Adipocyte (in vitro differentiated cells): ENCODE measurements around the gene DAB2.

ENCODE experiments used
- DNase-seq: peaks from one replicate; pipeline ENCODE4 v3.0.0-alpha.2; 2015; ENCODE audit warnings: low read depth
- H3K27me3 ChIP-seq: replicated peaks from 2 replicates; pipeline ENCODE4 v1.7.0; 2013; ENCODE audit warnings: mild to moderate bottlenecking, low read length, moderate library complexity; ENCODE audit not compliant: control insufficient read depth, insufficient read depth
- H3K36me3 ChIP-seq: 2 replicates; pipeline ENCODE4 v1.7.0; 2013; ENCODE audit warnings: low read length, mild to moderate bottlenecking, moderate library complexity; ENCODE audit not compliant: control insufficient read depth, insufficient read depth, severe bottlenecking
- H3K4me1 ChIP-seq: 2 replicates; pipeline ENCODE4 v1.7.0; 2013; ENCODE audit warnings: mild to moderate bottlenecking, low read length, moderate library complexity; ENCODE audit not compliant: control insufficient read depth, insufficient read depth
- H3K4me3 ChIP-seq: 2 replicates; pipeline ENCODE4 v1.7.0; 2013; ENCODE audit warnings: mild to moderate bottlenecking, low read length, moderate library complexity
- H3K9ac ChIP-seq: 2 replicates; pipeline ENCODE4 v1.7.0; 2013; ENCODE audit warnings: mild to moderate bottlenecking, low read length, moderate library complexity
- H3K9me3 ChIP-seq: 2 replicates; pipeline ENCODE4 v1.7.0; 2013; ENCODE audit warnings: mild to moderate bottlenecking, low read length, moderate library complexity; ENCODE audit not compliant: control insufficient read depth

DAB2 gene

DNA sequence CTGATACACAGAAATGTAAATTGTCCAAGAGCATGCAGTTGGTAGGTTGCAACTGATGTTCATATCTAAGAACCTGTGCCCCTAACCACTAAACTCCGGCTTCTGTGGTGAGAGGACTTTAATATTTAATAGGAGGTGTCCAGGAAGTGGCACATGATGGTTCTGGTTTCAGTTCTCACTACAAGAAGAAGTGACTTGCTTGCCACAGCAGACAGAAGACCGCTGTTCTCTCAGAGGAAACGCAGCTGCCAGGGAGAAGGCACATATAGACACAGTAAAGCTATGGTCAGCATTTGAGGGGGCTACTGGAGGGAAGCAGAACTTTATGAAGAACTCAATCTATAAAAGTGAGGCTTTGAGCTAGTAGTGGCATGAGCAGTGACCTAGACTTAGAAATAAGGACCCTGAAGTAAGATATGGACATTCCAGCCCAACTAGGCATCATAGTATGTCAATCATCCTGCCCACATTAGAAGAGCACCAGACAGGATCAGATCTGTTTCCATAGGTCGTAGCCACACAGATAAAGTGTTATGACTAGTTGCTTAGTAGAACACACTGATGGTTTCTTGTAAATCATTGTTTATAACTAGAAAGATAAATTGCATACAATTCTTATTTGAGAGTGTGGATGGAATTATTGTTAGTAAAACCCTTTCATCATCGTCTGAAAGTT is 36.4 kb upstream of the DAB2 start:
- Histone ChIP-seq H3K27me3 (no peaks in the 10 kb centered on the region), H3K36me3 (no peaks in the 10 kb centered on the region), H3K4me1 (peaks cover 9% of the 10 kb centered on the region), H3K9ac (no peak overlapping the region), H3K4me3 (no peak overlapping the region), H3K9me3 (no peaks in the 10 kb centered on the region)
- no peak for DNase-seq

DNA sequence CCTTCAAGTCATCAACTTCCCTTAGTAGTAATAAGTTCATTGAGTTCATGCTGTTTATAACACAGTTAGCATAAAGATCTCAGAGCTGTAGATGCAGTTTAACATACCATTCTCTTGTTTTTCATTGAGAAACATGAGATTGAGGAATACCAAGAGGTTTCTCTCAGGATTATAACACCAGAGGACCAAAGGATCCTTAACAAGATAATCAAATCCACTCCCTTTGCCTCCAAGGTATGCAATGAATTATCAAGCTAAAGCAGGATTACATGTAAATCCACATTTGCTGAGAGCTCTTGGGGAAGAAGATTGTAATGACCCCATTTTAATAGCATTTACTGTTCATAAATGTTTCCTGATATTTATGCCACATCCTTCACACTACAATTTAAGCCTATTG is 35.1 kb upstream of the DAB2 start:
- no peak for DNase-seq
- no peaks in the 10 kb centered on the region for H3K27me3 ChIP-seq
- H3K4me3 ChIP-seq, result no peak overlapping the region
- peaks cover 9% of the 10 kb centered on the region for H3K4me1 ChIP-seq
- H3K9ac ChIP-seq, result no peak overlapping the region
- no peaks in the 10 kb centered on the region for H3K36me3 ChIP-seq
- H3K9me3 ChIP-seq, result no peaks in the 10 kb centered on the region

DNA sequence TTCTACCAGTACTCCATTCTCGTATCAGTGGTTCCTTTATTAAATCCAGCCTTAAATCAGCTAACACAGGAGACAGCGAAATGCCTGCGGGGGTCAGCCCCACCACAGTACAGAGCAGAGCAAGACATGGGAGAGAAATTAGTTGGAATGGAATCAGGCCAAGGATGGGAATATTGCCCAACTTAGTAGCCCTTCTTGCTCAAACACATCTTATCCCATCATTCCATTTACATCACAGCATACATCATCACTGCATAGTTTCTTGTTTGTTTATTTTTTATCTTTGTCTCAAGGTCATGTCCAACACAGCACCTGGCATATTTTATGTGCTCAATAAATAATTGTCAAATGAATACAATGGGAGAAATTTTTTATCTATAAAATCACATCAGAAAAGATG is 34.3 kb upstream of the DAB2 start:
- Histone ChIP-seq H3K9me3 (no peaks in the 10 kb centered on the region), H3K27me3 (no peaks in the 10 kb centered on the region), H3K36me3 (no peaks in the 10 kb centered on the region), H3K4me1 (peaks cover 3% of the 10 kb centered on the region), H3K4me3 (no peak overlapping the region), H3K9ac (no peak overlapping the region)
- no peak for DNase-seq

DNA sequence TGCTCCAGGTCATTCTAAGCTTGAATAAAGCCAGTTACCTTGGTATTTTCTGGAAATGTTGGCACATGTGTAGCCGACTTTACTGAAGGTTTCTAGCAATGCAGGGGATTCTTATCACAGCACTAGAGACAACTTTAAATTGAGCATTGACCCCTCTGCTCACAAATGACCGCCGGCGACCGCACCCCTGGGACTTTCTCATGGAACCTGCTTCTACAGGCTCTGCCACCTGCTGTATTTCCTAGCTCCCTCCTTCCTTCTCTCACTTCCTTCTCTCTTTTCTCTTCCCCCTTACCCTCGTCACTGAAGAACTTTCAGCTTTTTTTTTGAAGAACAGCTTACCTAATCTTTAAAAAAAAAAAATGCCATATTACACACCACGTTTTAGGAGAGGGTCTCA is 30.9 kb upstream of the DAB2 start:
- Histone ChIP-seq H3K4me1 (no peaks in the 10 kb centered on the region), H3K36me3 (no peaks in the 10 kb centered on the region), H3K27me3 (no peaks in the 10 kb centered on the region), H3K4me3 (no peak overlapping the region), H3K9me3 (no peaks in the 10 kb centered on the region), H3K9ac (no peak overlapping the region)
- DNase-seq, result no peak

DNA sequence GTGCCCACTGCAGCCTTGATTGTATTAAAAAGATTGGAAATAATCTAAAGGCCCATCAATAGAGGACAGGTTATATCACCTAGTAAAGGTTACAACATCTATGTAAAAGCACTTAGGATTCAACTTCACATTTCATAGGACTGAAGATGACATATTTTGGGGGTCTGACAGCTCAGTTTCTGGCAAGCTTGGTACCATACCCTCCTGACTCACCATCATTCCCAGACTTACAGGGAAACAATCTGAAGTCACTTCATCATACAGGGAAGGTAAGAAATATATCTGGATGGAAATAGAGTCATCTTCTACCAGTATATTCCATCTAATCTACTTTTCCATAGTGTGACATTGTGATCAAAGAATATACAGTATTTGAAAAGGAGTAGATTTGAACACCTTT is 28.8 kb upstream of the DAB2 start:
- no peaks in the 10 kb centered on the region for H3K4me1 ChIP-seq
- no peaks in the 10 kb centered on the region for H3K9me3 ChIP-seq
- no peak overlapping the region for H3K4me3 ChIP-seq
- no peaks in the 10 kb centered on the region for H3K27me3 ChIP-seq
- no peak overlapping the region for H3K9ac ChIP-seq
- no peaks in the 10 kb centered on the region for H3K36me3 ChIP-seq
- no peak for DNase-seq

DNA sequence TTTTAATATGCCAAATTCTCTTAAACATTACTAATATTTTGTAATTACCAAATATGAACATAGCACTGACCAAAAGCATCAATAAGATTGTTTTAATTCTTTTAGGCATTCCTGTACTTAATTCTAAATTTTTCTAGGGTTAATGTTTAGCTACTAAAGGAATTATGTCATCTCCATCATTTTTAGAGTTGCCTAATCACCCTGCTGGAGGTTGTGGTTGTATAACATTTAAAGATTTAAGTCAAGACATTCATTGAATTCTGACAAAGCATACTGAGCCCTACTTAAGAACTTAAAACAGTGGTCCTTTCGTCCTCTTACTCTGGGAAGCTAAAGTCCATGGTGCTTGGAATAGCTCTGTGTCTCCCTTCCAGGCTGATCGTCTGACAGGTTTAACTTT is 28.1 kb upstream of the DAB2 start:
- Histone ChIP-seq H3K4me1 (no peaks in the 10 kb centered on the region), H3K36me3 (no peaks in the 10 kb centered on the region), H3K27me3 (no peaks in the 10 kb centered on the region), H3K4me3 (no peak overlapping the region), H3K9me3 (no peaks in the 10 kb centered on the region), H3K9ac (no peak overlapping the region)
- peak; percentile 66 for DNase-seq

DNA sequence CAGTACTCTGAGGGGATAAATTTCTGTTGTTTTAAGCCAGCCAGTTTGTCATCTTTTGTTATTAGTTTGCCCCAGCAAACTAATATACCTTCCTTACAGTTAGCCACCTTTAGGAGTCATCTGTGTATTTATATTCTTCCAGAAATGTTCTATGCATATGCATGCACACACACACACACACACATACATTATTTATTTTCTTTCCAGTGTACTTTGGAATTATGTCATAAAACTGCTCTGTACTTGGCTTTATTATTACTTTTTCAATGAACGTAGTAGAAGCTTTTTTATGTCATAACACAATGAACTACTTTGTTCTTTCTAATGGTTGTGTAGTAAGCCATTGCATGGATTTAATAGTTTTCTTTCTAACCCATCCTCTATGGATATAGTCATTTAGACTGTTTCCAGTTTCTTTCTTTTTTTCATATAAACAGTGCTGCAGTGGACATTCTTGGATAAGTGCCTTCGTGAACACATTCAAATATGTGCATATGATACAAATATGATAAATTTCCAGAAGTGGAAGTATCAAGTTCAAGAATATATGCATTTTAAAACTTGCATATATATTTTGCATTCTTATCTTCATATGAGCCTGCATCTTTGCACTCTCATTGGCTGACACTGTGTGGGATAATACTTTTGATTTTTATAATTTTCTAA is 26.6 kb upstream of the DAB2 start:
- H3K4me3 ChIP-seq, result no peak overlapping the region
- no peaks in the 10 kb centered on the region for H3K36me3 ChIP-seq
- no peak overlapping the region for H3K9ac ChIP-seq
- peaks cover 13% of the 10 kb centered on the region for H3K4me1 ChIP-seq
- DNase-seq, result no peak
- no peaks in the 10 kb centered on the region for H3K27me3 ChIP-seq
- no peaks in the 10 kb centered on the region for H3K9me3 ChIP-seq

DNA sequence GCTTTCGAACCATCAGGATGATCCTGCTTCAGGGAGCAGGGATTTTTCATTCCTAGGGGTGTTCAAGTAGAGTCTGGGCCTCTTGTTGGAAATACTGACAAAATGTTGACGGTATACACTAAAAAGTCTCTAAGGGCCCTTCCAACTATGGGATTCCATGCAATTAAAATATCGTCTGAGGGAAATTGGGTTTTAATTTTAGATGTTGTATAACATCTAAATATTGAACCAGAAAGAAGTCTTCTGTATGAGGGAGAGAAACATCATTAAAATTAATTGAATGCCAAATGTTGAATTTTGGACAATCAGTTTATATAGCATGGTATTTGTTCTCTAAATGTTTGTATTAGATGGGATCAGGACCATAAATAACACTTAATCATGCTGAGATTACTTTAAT is 25.7 kb upstream of the DAB2 start:
- Histone ChIP-seq H3K27me3 (no peaks in the 10 kb centered on the region), H3K9me3 (no peaks in the 10 kb centered on the region), H3K9ac (no peak overlapping the region), H3K36me3 (no peaks in the 10 kb centered on the region), H3K4me1 (peaks cover 17% of the 10 kb centered on the region), H3K4me3 (no peak overlapping the region)
- no peak for DNase-seq

DNA sequence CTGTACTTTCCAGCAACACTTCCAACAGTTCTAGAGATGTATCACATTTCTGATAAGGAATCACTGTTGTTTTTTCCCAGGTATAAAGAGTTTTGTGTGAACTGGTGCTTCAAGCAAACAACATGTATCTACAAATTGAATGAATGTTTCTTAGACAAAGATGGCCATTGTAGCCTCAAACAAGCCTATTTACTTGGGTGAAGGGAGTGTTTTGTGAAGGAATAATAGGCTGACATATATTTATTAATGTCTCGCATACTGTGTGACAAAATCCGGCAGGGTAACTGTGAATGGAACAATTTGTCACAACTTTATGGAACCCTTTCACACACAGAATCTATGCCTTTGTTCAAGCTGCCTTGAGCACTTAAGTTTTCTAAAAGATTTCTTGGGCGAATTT is 24.8 kb upstream of the DAB2 start:
- H3K9ac ChIP-seq, result no peak overlapping the region
- no peaks in the 10 kb centered on the region for H3K36me3 ChIP-seq
- H3K9me3 ChIP-seq, result no peaks in the 10 kb centered on the region
- no peak overlapping the region for H3K4me3 ChIP-seq
- peaks cover 17% of the 10 kb centered on the region for H3K4me1 ChIP-seq
- H3K27me3 ChIP-seq, result no peaks in the 10 kb centered on the region
- no peak for DNase-seq

DNA sequence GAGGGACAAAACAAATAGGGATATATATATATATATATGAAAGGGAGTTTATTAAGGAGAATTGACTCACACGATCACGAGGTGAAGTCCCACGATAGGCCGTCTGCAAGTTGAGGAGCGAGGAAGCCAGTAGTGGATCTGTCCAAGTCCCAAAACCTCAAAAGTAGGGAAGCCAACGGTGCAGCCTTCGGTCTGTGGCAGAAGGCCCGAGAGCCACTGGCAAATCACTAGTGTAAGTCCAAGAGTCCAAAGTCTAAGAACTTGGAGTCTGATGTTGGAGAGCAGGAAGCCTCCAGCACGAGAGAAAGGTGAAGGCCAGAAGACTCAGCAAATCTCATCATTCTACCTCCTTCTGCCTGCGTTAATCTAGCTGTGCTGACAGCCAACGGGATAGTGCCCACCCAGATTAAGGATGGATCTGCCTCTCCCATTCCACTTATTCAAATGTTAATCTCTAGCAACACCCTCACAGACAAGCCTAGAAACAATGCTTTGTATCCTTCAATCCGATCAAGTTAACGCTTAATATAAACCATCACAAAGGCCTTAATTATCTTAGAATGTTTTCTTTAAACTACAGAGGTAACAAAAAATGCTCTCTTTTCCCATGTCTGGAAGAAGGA is 23.8 kb upstream of the DAB2 start:
- H3K9me3 ChIP-seq, result no peaks in the 10 kb centered on the region
- DNase-seq, result no peak
- no peak overlapping the region for H3K9ac ChIP-seq
- H3K36me3 ChIP-seq, result no peaks in the 10 kb centered on the region
- no peak overlapping the region for H3K4me3 ChIP-seq
- H3K27me3 ChIP-seq, result no peaks in the 10 kb centered on the region
- H3K4me1 ChIP-seq, result peaks cover 17% of the 10 kb centered on the region

DNA sequence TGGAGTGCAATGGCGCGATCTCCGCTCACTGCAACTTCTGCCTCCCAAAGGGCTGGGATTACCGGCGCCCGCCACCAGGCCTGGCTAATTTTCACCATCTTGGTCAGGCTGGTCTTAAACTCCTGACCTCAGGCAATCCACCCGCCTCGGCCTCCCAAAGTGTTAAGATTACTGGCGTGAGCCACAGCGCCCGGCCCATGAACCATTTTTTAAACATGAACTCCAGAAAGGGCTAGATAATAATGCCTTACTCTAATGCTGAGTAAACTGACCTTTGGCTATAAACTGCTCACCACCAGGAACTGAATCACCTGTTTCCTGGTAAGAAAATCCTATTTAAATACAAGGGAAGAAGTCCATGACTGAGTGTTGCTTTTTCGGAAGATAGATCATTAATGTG is 23.2 kb upstream of the DAB2 start:
- Histone ChIP-seq H3K36me3 (no peaks in the 10 kb centered on the region), H3K4me1 (peaks cover 17% of the 10 kb centered on the region), H3K4me3 (no peak overlapping the region), H3K27me3 (no peaks in the 10 kb centered on the region), H3K9me3 (no peaks in the 10 kb centered on the region), H3K9ac (no peak overlapping the region)
- DNase-seq, result no peak
